ENCODE measurements around the gene SLU7.

- TF ChIP-seq CTCF (IDR thresholded peaks at IDR 0.05; ENCODE audit: insufficient read depth, low read depth, low read length), result no peak
- no peak for TF ChIP-seq EZH2 (IDR thresholded peaks at IDR 0.05; ENCODE audit: insufficient read depth, low read length)
Observed at GRCh38 chr5:160462167-160462566, 43.3 kb upstream of the SLU7 start.
